Measurements from ENCODE around the gene TAT.
A peak's percentile ranks its signal among the peaks of the same experiment; 100 is the strongest.
"Not testable (repeated sequence)": the region's sequence is repeated elsewhere in the genome, so short reads cannot be mapped to it uniquely, and the experiment has no call there.

The TAT gene

DNA sequence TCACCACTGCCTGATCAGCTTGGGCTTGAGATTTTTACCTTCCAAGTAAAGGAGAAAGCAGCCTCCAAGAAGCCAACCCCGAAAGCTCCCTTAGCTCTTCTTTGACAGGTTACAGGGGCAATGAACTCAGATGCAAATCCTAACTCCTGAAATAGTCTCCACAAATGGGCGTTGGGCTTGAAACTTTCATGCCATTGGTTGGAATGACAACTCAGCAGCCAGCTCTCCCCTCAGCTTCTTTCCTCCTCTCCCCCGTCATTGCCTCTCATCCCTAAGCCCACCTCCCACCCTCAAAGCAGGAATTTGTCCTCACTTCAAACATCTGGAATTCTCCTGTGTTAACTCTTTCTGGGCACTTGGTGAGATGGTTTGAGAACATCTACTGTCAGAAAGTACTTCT, at the start of gene TAT:
Gene TAT, minus strand, starts transcription at position 122 of the 400 bp plus-strand sequence. CDS start 677 bp downstream, outside the sequence.
- H3K27me3 ChIP-seq (ENCODE audit: control insufficient read depth, insufficient read depth, low read length), result no peaks in the 10 kb centered on the region
- H3K36me3 ChIP-seq (ENCODE audit: control insufficient read depth, insufficient read depth, low read length), result no peaks in the 10 kb centered on the region

DNA sequence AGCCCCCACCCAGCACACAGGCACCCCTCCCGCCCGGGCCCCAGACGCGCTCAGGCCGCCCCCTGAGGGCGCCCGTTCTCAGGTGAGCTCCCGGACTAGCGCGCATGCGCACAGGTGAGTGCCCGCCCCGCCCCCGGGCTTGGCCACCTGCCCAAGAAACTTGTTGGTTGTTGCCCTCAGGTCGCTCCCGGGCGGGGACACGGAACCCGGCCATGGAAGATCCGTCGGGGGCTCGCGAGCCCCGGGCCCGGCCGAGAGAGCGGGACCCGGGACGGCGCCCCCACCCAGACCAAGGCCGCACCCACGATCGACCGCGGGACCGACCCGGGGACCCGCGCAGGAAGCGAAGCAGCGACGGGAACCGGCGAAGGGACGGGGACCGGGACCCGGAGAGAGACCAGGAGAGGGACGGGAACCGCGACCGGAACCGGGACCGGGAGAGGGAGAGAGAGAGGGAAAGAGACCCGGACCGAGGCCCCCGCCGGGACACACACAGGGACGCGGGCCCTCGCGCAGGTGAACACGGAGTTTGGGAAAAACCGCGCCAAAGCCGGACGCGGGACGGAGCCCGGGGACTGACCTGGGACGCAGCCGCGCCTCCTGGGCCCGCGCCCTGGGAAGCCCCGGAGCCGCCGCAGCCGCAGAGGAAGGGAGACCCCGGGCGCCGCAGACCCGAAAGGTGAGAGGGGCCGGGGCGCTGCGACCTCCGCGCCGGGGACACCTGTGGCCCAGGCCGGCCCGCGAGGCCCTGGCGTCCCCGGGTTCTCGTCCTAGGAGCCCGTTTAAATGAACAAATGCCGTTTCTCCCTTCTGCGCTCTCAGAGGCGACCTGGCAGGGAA, 49.3 kb upstream of the TAT start, which contains the start of gene MARVELD3:
Gene MARVELD3, plus strand, starts transcription at position 167 of the 840 bp plus-strand sequence. Its CDS starts 46 bp downstream, at position 213.
- peaks cover 4% of the 10 kb centered on the region for H3K36me3 ChIP-seq (ENCODE audit: control insufficient read depth, insufficient read depth, low read length)
- no peaks in the 10 kb centered on the region for H3K27me3 ChIP-seq (ENCODE audit: control insufficient read depth, insufficient read depth, low read length)
- no peaks in the 10 kb centered on the region for H3K9me3 ChIP-seq (ENCODE audit: control insufficient read depth, insufficient read depth, low read length)
- H3K9ac ChIP-seq (ENCODE audit: low read depth, low read length), result peak within 1 kb of the TSS; percentile 81
- peak within 1 kb of the TSS; percentile 86 for H3K4me3 ChIP-seq (ENCODE audit: low read depth, low read length)
- H3K4me1 ChIP-seq (ENCODE audit: control insufficient read depth, insufficient read depth, low read length), result peaks cover 5% of the 10 kb centered on the region

More for the DNA sequence above, at the start of gene TAT:
- Histone ChIP-seq H3K4me3 (ENCODE audit: low read depth, low read length) (no peak within 1 kb of the TSS), H3K9ac (ENCODE audit: low read depth, low read length) (no peak within 1 kb of the TSS), H3K4me1 (ENCODE audit: control insufficient read depth, insufficient read depth, low read length) (no peaks in the 10 kb centered on the region), H3K9me3 (ENCODE audit: control insufficient read depth, insufficient read depth, low read length) (no peaks in the 10 kb centered on the region)

DNA sequence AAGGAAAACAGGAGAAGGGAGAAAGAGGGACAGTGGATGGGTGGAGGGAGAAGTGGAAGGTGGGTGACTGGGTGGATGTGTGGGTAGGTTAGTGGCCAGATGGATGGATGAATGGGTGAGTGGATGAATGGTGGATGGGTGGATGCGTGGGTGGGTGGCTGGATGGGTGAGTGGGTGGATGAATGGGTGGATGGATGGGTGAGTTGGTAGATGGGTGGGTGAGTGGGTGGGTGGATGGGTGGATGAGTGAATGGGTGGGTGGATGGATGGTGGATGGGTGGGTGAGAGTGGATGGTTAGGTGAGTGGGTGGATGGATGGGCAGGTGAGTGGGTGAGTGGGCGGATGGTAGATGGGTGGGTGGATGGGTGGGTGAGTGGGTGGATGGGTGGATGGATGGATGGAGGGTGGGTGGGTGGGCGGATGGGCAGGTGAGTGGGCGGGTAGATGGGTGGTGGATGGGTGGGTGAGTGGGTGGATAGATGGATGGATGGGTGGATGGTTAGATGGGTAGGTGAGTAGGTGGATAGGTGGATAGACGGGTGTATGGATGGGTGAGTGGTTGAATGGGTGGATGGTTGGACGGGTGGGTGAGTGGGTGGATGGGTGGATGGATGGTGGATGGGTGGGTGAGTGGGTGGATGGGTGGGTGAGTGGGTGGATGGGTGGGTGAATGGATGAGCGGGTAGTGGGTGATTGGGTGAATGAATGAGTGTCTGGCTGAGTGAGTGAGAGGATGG, 48.4 kb upstream of the TAT start:
- Histone ChIP-seq H3K36me3 (ENCODE audit: control insufficient read depth, insufficient read depth, low read length) (peaks cover 4% of the 10 kb centered on the region), H3K27me3 (ENCODE audit: control insufficient read depth, insufficient read depth, low read length) (no peaks in the 10 kb centered on the region), H3K9ac (ENCODE audit: low read depth, low read length) (no peak overlapping the region), H3K9me3 (ENCODE audit: control insufficient read depth, insufficient read depth, low read length) (no peaks in the 10 kb centered on the region), H3K4me1 (ENCODE audit: control insufficient read depth, insufficient read depth, low read length) (peaks cover 5% of the 10 kb centered on the region), H3K4me3 (ENCODE audit: low read depth, low read length) (peak overlapping the region; percentile 86)

- no peaks in the 10 kb centered on the region for H3K9me3 ChIP-seq (ENCODE audit: control insufficient read depth, insufficient read depth, low read length)
- H3K27me3 ChIP-seq (ENCODE audit: control insufficient read depth, insufficient read depth, low read length), result no peaks in the 10 kb centered on the region
- peaks cover under 1% of the 10 kb centered on the region for H3K36me3 ChIP-seq (ENCODE audit: control insufficient read depth, insufficient read depth, low read length)
- peaks cover 2% of the 10 kb centered on the region for H3K4me1 ChIP-seq (ENCODE audit: control insufficient read depth, insufficient read depth, low read length)
- H3K9ac ChIP-seq (ENCODE audit: low read depth, low read length), result no peak overlapping the region
- no peak overlapping the region for H3K4me3 ChIP-seq (ENCODE audit: low read depth, low read length)
Measured at GRCh38 chr16:71623597-71623996, 46.7 kb upstream of the TAT start.

GRCh38 chr16:71622088-71622487, 45.2 kb upstream of the TAT start:
- Histone ChIP-seq H3K27me3 (ENCODE audit: control insufficient read depth, insufficient read depth, low read length) (no peaks in the 10 kb centered on the region), H3K36me3 (ENCODE audit: control insufficient read depth, insufficient read depth, low read length) (no peaks in the 10 kb centered on the region), H3K4me3 (ENCODE audit: low read depth, low read length) (no peak overlapping the region), H3K9me3 (ENCODE audit: control insufficient read depth, insufficient read depth, low read length) (no peaks in the 10 kb centered on the region), H3K9ac (ENCODE audit: low read depth, low read length) (no peak overlapping the region), H3K4me1 (ENCODE audit: control insufficient read depth, insufficient read depth, low read length) (no peaks in the 10 kb centered on the region)

DNA sequence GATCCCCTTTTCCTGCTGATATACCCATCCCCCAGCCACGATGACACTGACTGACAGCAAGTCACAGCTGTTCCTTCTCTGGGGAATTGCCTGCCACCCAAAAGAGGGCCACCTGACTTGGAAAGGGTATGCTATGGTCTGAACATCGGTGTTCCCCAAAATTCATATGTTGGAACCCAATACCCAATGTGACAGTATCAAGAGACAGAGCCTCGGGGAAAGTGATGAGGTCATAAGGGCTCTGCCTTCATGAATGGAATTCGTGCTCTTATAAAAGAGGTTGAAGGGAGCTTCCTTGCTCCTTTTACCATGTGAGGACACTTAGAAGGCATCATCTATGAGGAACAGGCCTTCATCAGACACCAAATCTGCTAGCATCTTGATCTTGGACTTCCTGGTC, 41.5 kb upstream of the TAT start:
- H3K9ac ChIP-seq (ENCODE audit: low read depth, low read length), result no peak overlapping the region

DNA sequence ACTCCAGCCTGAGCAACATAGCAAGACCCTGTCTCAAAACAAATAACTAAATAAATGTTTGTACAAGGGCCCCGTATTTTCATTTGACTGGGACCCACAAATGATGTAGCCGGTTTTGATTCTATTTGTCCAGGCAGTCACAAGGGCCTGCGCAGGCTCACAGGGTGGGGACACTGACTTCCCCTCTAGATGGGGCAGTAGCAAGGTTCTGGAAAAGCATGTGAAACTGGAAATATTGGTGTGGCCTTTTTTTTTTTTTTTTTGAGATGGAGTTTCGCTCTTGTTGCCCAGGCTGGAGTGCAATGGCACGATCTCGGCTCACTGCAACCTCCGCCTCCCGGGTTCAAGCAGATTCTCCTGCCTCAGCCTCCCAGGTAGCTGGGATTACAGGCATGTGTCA, 38.1 kb upstream of the TAT start:
- not testable (repeated sequence) for H3K27me3 ChIP-seq (ENCODE audit: control insufficient read depth, insufficient read depth, low read length); H3K4me3 ChIP-seq (ENCODE audit: low read depth, low read length); H3K9me3 ChIP-seq (ENCODE audit: control insufficient read depth, insufficient read depth, low read length); H3K36me3 ChIP-seq (ENCODE audit: control insufficient read depth, insufficient read depth, low read length); H3K4me1 ChIP-seq (ENCODE audit: control insufficient read depth, insufficient read depth, low read length); H3K9ac ChIP-seq (ENCODE audit: low read depth, low read length)

More for the DNA sequence above, 41.5 kb upstream of the TAT start:
- H3K4me1 ChIP-seq (ENCODE audit: control insufficient read depth, insufficient read depth, low read length), result no peaks in the 10 kb centered on the region
- H3K27me3 ChIP-seq (ENCODE audit: control insufficient read depth, insufficient read depth, low read length), result no peaks in the 10 kb centered on the region
- no peak overlapping the region for H3K4me3 ChIP-seq (ENCODE audit: low read depth, low read length)
- no peaks in the 10 kb centered on the region for H3K36me3 ChIP-seq (ENCODE audit: control insufficient read depth, insufficient read depth, low read length)
- H3K9me3 ChIP-seq (ENCODE audit: control insufficient read depth, insufficient read depth, low read length), result no peaks in the 10 kb centered on the region

GRCh38 chr16:71610936-71611871, 34.3 kb upstream of the TAT start:
- no peaks in the 10 kb centered on the region for H3K9me3 ChIP-seq (ENCODE audit: control insufficient read depth, insufficient read depth, low read length)
- no peak overlapping the region for H3K9ac ChIP-seq (ENCODE audit: low read depth, low read length)
- no peaks in the 10 kb centered on the region for H3K27me3 ChIP-seq (ENCODE audit: control insufficient read depth, insufficient read depth, low read length)
- H3K36me3 ChIP-seq (ENCODE audit: control insufficient read depth, insufficient read depth, low read length), result no peaks in the 10 kb centered on the region
- no peaks in the 10 kb centered on the region for H3K4me1 ChIP-seq (ENCODE audit: control insufficient read depth, insufficient read depth, low read length)
- no peak overlapping the region for H3K4me3 ChIP-seq (ENCODE audit: low read depth, low read length)

GRCh38 chr16:71610447-71610846, 33.6 kb upstream of the TAT start:
- Histone ChIP-seq H3K9me3 (ENCODE audit: control insufficient read depth, insufficient read depth, low read length) (no peaks in the 10 kb centered on the region), H3K4me3 (ENCODE audit: low read depth, low read length) (no peak overlapping the region), H3K27me3 (ENCODE audit: control insufficient read depth, insufficient read depth, low read length) (no peaks in the 10 kb centered on the region), H3K9ac (ENCODE audit: low read depth, low read length) (no peak overlapping the region), H3K36me3 (ENCODE audit: control insufficient read depth, insufficient read depth, low read length) (no peaks in the 10 kb centered on the region), H3K4me1 (ENCODE audit: control insufficient read depth, insufficient read depth, low read length) (no peaks in the 10 kb centered on the region)

DNA sequence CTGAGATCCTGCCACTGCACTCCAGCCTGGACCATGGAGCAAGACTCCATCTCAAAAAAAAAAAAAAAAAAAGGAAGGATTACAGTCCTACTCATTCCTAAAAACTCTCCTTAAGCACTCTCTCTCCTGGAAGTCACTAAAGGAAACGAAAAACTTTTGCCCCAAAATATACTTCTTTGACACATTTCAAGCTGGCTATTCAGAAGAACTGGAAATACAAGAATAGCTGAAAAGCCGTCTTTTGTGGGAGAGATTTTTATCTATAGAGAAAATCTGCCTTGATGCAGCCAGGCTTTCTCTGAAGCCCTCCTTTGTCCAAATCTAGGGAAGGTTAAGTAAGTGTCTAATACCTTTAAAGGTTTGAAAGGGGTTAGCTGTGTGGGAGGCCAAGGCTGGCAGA, 32.2 kb upstream of the TAT start:
- no peaks in the 10 kb centered on the region for H3K27me3 ChIP-seq (ENCODE audit: control insufficient read depth, insufficient read depth, low read length)
- no peaks in the 10 kb centered on the region for H3K9me3 ChIP-seq (ENCODE audit: control insufficient read depth, insufficient read depth, low read length)
- no peak overlapping the region for H3K4me3 ChIP-seq (ENCODE audit: low read depth, low read length)
- no peak overlapping the region for H3K9ac ChIP-seq (ENCODE audit: low read depth, low read length)
- no peaks in the 10 kb centered on the region for H3K4me1 ChIP-seq (ENCODE audit: control insufficient read depth, insufficient read depth, low read length)
- H3K36me3 ChIP-seq (ENCODE audit: control insufficient read depth, insufficient read depth, low read length), result no peaks in the 10 kb centered on the region

GRCh38 chr16:71600822-71601221, 23.9 kb upstream of the TAT start:
- Histone ChIP-seq H3K9ac (ENCODE audit: low read depth, low read length) (no peak overlapping the region), H3K4me3 (ENCODE audit: low read depth, low read length) (no peak overlapping the region), H3K36me3 (ENCODE audit: control insufficient read depth, insufficient read depth, low read length) (no peaks in the 10 kb centered on the region), H3K27me3 (ENCODE audit: control insufficient read depth, insufficient read depth, low read length) (no peaks in the 10 kb centered on the region), H3K4me1 (ENCODE audit: control insufficient read depth, insufficient read depth, low read length) (no peaks in the 10 kb centered on the region), H3K9me3 (ENCODE audit: control insufficient read depth, insufficient read depth, low read length) (no peaks in the 10 kb centered on the region)
